CD4-positive, alpha-beta T cell treated with Interferon alpha-2 for 1 hour (primary cell): ENCODE measurements around the gene SNX13.
"Not testable (repeated sequence)": the region's sequence is repeated elsewhere in the genome, so short reads cannot be mapped to it uniquely, and the experiment has no call there.

Experiments
- DNase-seq, 2 donors: peaks; one replicate each; pipeline ENCODE4 v3.0.0-alpha.2; 2020 to 2022

Gene SNX13

GRCh38 chr7:17844514-17845196 is 95.6 kb downstream of the SNX13 start:
- DNase-seq = no peak

- no peak for DNase-seq
Observed at GRCh38 chr7:17844022-17844421, 96.3 kb downstream of the SNX13 start.

GRCh38 chr7:17843041-17843440 is 97.3 kb downstream of the SNX13 start:
- DNase-seq = peak in 1 of 2 donors; percentile 7

- DNase-seq = no peak
Observed at GRCh38 chr7:17832820-17833355, 107.4 kb downstream of the SNX13 start.

- no peak for DNase-seq
Observed at GRCh38 chr7:17832242-17832641, 108.1 kb downstream of the SNX13 start.

- no peak for DNase-seq
Observed at GRCh38 chr7:17830206-17830605, 110.1 kb downstream of the SNX13 start.

GRCh38 chr7:17829001-17829400 is 111.3 kb downstream of the SNX13 start:
- no peak for DNase-seq

GRCh38 chr7:17822547-17823173 is 117.6 kb downstream of the SNX13 start:
- no peak for DNase-seq

GRCh38 chr7:17816903-17817302 is 123.4 kb downstream of the SNX13 start:
- no peak for DNase-seq

- DNase-seq = no peak
Observed at GRCh38 chr7:17815318-17815717, 125.0 kb downstream of the SNX13 start.

- no peak for DNase-seq
Observed at GRCh38 chr7:17814058-17814457, 126.2 kb downstream of the SNX13 start.

- not testable (repeated sequence) for DNase-seq
Observed at GRCh38 chr7:17809215-17809614, 131.1 kb downstream of the SNX13 start.

- DNase-seq = no peak
Observed at GRCh38 chr7:17807242-17807641, 133.1 kb downstream of the SNX13 start.

GRCh38 chr7:17806631-17807030 is 133.7 kb downstream of the SNX13 start:
- no peak for DNase-seq

GRCh38 chr7:17802056-17802455 is 138.2 kb downstream of the SNX13 start:
- DNase-seq = no peak

- DNase-seq = no peak
Observed at GRCh38 chr7:17792075-17792936, 148.0 kb downstream of the SNX13 start.

- DNase-seq = no peak
Observed at GRCh38 chr7:17787257-17787656, 153.0 kb downstream of the SNX13 start.

GRCh38 chr7:17786314-17786852 is 153.9 kb downstream of the SNX13 start:
- no peak for DNase-seq

GRCh38 chr7:17782216-17782549 is 158.1 kb downstream of the SNX13 start:
- no peak for DNase-seq

- no peak for DNase-seq
Observed at GRCh38 chr7:17781491-17782215, 158.6 kb downstream of the SNX13 start.

GRCh38 chr7:17779381-17779780 is 160.9 kb downstream of the SNX13 start:
- no peak for DNase-seq

- no peak for DNase-seq
Observed at GRCh38 chr7:17774716-17775288, 165.5 kb downstream of the SNX13 start.
